Naive thymus-derived CD8-positive, alpha-beta T cell (primary cell): ENCODE results near the gene GMPPA. TPM values are rescaled to one million over a fixed set of nuclear protein-coding genes. Genes with fewer than 3 reads are reported as not detected.
A peak's percentile ranks its signal among the peaks of the same experiment; 100 is the strongest.

Source experiments
- ATAC-seq, 2 donors: fragments of 150-1000 bp; cut with Tn5 transposase in 1 of 2; sonication (Bioruptor Pico), chemical (Tn5 transposase) in 1 of 2; 1 replicate in 1 of 2; 2 replicates in 1 of 2; pipeline ENCODE4 v1.10.0; 2021; ENCODE audit warnings: mild to moderate bottlenecking in 2 of 2, moderate library complexity in 2 of 2
- POLR2A ChIA-PET: fragments of 350-600 bp; sonication (Branson Sonifier 250); formaldehyde crosslinking; loops from one replicate; lab custom pipeline; 2021; ENCODE audit warnings: antibody characterized with exemption; lab: Charles Lee
- DNase-seq, 10 donors: peaks; one replicate each; pipeline versions ENCODE4 v3.0.0 to v3.0.0-alpha.2; 2020 to 2022
- H3K27ac Mint-ChIP-seq, 10 donors: one replicate each; pipeline ENCODE4 v1.8.0; 2020 to 2022; ENCODE audit warnings: mild to moderate bottlenecking in 10 of 10, mixed read lengths in 10 of 10, moderate library complexity in 4 of 10, inconsistent platforms in 1 of 10
- H3K27me3 Mint-ChIP-seq, 5 donors: one replicate each; pipeline ENCODE4 v1.8.0; 2021 to 2022; ENCODE audit warnings: mixed read lengths in 5 of 5
- H3K36me3 Mint-ChIP-seq, 3 donors: one replicate each; pipeline ENCODE4 v1.8.0; 2020 to 2022; ENCODE audit warnings: mixed read lengths in 3 of 3, mild to moderate bottlenecking in 2 of 3, inconsistent platforms in 1 of 3
- H3K4me1 Mint-ChIP-seq, 4 donors: one replicate each; pipeline ENCODE4 v1.8.0; 2021 to 2022; ENCODE audit warnings: mixed read lengths in 4 of 4
- H3K4me3 Mint-ChIP-seq, 10 donors: one replicate each; pipeline ENCODE4 v1.8.0; 2020 to 2022; ENCODE audit warnings: mild to moderate bottlenecking in 10 of 10, mixed read lengths in 10 of 10, moderate library complexity in 6 of 10, inconsistent platforms in 1 of 10
- H3K9me3 Mint-ChIP-seq, 9 donors: one replicate each; pipeline ENCODE4 v1.8.0; 2020 to 2022; ENCODE audit warnings: mixed read lengths in 9 of 9, mild to moderate bottlenecking in 3 of 9, inconsistent platforms in 1 of 9, moderate library complexity in 1 of 9
- polyA plus RNA-seq, 3 donors: library from polyadenylated mRNA; unstranded; fragments of 300-500 nt; fragmentation: Illumina TruSeq; gene quantifications; one replicate each; pipeline ENCODE4 v1.2.3, GENCODE V29; 2021
- total RNA-seq, 8 experiments: library from RNA in 2 of 8; stranded (reverse) in 2 of 8; gene quantifications; one replicate each; pipeline ENCODE4 v1.2.3 and lab custom pipeline; 2021 to 2026

The GMPPA gene
- total and polyA plus RNA-seq, 5 experiments from 2014 or later, result 12.1 to 26.9 (median 22.0) TPM

GRCh38 chr2:219520079-219520478 lies 21.4 kb downstream of the GMPPA start:
- Mint-ChIP-seq H3K4me3 (no peak overlapping the region), H3K27ac (peak overlapping the region in 1 of 10 donors; percentile 40), H3K36me3 (peaks cover 0 to 2% (median 0%) of the 10 kb centered on the region in 3 donors), H3K4me1 (peaks cover 13 to 21% (median 19%) of the 10 kb centered on the region in 4 donors), H3K27me3 (peaks cover 45 to 97% (median 73%) of the 10 kb centered on the region in 5 donors), H3K9me3 (peaks cover 0 to 2% (median 0%) of the 10 kb centered on the region in 9 donors)
- no peak for ATAC-seq
- no peak for DNase-seq
- POLR2A ChIA-PET, result interaction anchor here (1.2 kb wide), 1 partner anchor 12 kb away, joined by 3 read pairs; no protein-coding TSS in a partner anchor

- Mint-ChIP-seq H3K9me3 (peaks cover 0 to 2% (median 0%) of the 10 kb centered on the region in 9 donors), H3K4me1 (peaks cover 13 to 21% (median 17%) of the 10 kb centered on the region in 4 donors), H3K4me3 (peak overlapping the region in 8 of 10 donors; percentile 15 to 75 (median 63)), H3K27ac (peak overlapping the region in 2 of 10 donors; percentile 13 to 50), H3K36me3 (peaks cover 0 to 5% (median 0%) of the 10 kb centered on the region in 3 donors), H3K27me3 (peaks cover 48 to 97% (median 73%) of the 10 kb centered on the region in 5 donors)
- POLR2A ChIA-PET, result interaction anchor here (1.2 kb wide), 1 partner anchor 13 kb away, joined by 3 read pairs; no protein-coding TSS in a partner anchor
- DNase-seq (no peak), ATAC-seq (peak; percentile 49 to 51)
Measured at GRCh38 chr2:219521066-219521880, 22.6 kb downstream of the GMPPA start.

DNA sequence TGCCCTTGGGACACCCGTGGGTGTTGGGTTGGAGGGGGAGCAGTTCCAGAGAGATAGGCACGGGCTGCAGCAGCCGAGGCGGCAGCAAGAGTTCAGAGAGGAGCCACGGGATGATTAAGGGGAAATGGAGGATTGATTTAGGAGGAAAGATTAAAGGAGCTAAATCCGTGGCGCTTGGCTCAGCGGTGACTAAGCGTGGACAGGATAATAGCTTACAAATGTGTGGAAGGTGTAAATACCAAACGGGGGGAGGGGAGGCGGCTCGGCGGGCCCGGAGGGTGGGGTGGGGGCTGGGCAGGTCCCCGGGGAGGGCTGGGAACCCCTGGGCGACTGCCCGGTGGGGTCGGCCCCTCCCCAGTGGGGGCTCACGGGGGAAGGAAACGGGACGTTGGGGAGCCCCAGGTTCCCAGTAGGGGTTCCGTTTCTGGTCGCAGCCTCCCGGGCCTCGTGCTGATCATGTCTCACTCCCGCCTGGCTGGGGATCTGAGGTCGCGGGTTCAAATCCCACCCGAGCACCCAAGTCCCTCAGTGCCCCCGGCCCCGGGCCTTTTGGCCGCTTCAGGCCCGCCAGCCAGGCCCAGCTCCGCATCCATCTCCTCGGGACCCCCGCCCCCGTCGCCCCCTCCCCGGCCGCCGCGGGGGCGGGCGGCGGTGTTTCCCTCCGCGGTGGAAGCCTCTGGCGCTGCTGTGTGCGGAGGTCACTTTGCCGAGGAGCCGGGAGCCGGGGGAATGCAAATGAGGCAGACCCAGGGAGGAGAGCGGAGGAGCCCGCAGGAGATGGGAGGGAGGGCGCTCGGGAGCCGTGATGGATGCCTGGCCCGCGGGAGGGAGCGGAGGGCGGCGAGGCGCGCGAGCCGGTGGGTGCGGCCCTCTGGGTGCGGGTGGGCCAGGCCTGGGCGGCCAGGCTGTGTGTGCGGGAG lies 23.7 kb downstream of the GMPPA start:
- H3K4me1 Mint-ChIP-seq, result peaks cover 13 to 21% (median 17%) of the 10 kb centered on the region in 4 donors
- DNase-seq (no peak), ATAC-seq (peak in 1 of 2 donors; percentile 68)
- H3K36me3 Mint-ChIP-seq, result peaks cover 0 to 5% (median 0%) of the 10 kb centered on the region in 3 donors
- peaks cover 50 to 97% (median 73%) of the 10 kb centered on the region in 5 donors for H3K27me3 Mint-ChIP-seq
- POLR2A ChIA-PET, result no interaction called here
- H3K27ac Mint-ChIP-seq, result no peak overlapping the region
- H3K4me3 Mint-ChIP-seq, result peak overlapping the region in 9 of 10 donors; percentile 19 to 72 (median 59)
- peaks cover 0 to 2% (median 0%) of the 10 kb centered on the region in 9 donors for H3K9me3 Mint-ChIP-seq

- POLR2A ChIA-PET, result no interaction called here
- H3K4me1 Mint-ChIP-seq, result peaks cover 13 to 21% (median 17%) of the 10 kb centered on the region in 4 donors
- peak overlapping the region in 2 of 10 donors; percentile 37 to 58 for H3K27ac Mint-ChIP-seq
- DNase-seq (no peak), ATAC-seq (peak in 1 of 2 donors; percentile 63)
- H3K4me3 Mint-ChIP-seq, result peak overlapping the region in 9 of 10 donors; percentile 24 to 66 (median 57)
- H3K9me3 Mint-ChIP-seq, result peaks cover 0 to 2% (median 0%) of the 10 kb centered on the region in 9 donors
- H3K36me3 Mint-ChIP-seq, result peaks cover 0 to 5% (median 0%) of the 10 kb centered on the region in 3 donors
- peaks cover 52 to 97% (median 69%) of the 10 kb centered on the region in 5 donors for H3K27me3 Mint-ChIP-seq
Measured at GRCh38 chr2:219523031-219523671, 24.5 kb downstream of the GMPPA start.

DNA sequence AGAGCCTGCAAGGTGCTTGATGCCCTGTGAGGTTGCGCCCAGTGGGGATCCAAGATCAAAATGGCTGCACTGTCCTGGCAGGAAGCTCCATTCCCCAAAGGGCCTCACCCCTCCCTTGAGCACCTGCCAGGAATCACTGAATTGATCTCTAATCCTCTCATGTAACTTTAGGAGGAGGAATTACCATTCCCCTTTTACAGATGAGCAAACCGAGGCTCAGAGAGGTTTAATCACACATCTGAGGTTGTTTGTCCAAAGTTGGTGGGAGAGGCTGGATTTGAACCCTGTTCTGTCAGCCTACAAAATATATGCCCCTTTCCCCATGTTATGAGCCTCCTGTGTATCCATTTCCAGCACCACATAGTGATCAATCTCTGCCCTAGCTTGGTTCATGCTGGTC lies 26.1 kb downstream of the GMPPA start:
- POLR2A ChIA-PET, result interaction anchor here (0.6 kb wide), 1 partner anchor 78 kb away, joined by 3 read pairs; no protein-coding TSS in a partner anchor
- DNase-seq, result no peak
- peaks cover 13 to 22% (median 17%) of the 10 kb centered on the region in 4 donors for H3K4me1 Mint-ChIP-seq
- H3K27ac Mint-ChIP-seq, result no peak overlapping the region
- peaks cover 53 to 97% (median 71%) of the 10 kb centered on the region in 5 donors for H3K27me3 Mint-ChIP-seq
- peaks cover 0 to 2% (median 0%) of the 10 kb centered on the region in 9 donors for H3K9me3 Mint-ChIP-seq
- no peak for ATAC-seq
- H3K36me3 Mint-ChIP-seq, result peaks cover 0 to 5% (median 0%) of the 10 kb centered on the region in 3 donors
- H3K4me3 Mint-ChIP-seq, result no peak overlapping the region

DNA sequence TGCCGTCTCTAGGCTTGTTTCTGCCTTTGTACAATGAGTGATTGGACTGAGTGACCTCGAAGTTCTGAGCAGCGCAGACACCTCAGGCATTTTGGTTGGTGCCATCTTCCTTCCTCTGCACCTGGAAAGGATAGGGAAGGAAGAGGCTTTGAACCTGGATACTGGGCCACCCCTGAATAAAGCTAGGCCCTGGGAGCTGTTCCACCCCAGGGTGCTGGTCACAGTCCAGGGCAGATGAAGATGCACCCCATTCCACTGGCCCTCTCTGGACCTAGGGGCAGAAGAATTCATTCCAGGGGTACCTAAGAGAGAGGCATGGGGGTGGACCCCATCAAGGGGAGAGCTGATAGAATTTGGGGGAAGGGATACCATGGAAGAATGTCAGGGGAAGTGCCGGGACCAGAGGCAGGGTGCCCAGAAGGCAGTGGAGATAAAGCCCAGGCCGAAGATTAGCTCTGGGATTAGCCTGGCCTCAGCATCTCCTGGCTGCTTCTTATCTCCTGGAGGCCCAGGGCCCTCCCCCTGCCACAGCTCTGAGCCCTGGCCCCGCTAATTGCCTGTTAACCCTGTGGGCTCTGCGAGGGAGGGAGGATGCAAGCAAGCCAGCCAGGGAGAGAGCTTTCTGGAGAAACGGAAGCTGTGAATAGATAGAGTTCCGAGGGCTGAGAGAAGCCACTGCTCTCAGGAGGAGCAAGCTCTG lies 27.0 kb downstream of the GMPPA start:
- Mint-ChIP-seq H3K9me3 (peaks cover 0 to 2% (median 0%) of the 10 kb centered on the region in 9 donors), H3K4me3 (no peak overlapping the region), H3K4me1 (peaks cover 13 to 29% (median 20%) of the 10 kb centered on the region in 4 donors), H3K27ac (no peak overlapping the region), H3K36me3 (peaks cover 0 to 5% (median 0%) of the 10 kb centered on the region in 3 donors), H3K27me3 (peaks cover 55 to 97% (median 73%) of the 10 kb centered on the region in 5 donors)
- DNase-seq (no peak), ATAC-seq (no peak)
- POLR2A ChIA-PET, result no interaction called here

DNA sequence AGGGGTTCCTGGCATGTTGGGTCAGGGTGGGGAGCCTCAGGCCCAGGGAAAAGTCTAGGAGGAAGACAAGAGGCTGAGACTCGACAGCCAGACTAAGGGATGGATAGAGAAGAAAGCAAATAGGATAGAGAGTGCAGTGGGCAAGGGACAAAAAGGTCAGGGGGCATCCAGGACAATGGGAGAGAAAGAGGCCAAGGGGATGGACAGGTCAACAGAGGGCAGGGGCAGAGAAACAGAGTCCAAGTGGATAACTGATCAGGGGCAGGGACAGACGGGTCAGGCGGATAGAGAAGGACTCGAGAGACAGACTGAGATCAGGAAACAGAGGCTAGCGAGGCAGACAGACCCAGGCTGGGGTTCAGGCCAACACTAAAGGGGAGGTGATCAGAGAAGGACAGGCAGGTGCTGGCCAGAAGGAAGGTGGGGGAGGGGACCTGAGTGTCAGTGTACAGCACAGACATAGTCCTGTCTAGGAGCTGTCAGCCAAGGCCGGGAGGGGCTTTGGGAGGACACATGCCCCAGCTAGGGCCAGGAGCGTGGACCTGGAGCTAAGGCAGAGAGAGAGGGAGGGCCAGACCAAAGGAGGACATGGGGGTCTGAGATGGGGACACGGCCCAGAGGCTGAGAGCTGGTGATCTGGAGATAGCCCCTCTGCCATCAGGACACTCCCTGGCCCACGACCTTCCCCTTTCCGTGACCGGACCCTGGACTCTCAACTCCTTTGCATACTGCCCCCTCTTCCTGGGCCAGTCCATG lies 27.8 kb downstream of the GMPPA start:
- peaks cover 0 to 2% (median 0%) of the 10 kb centered on the region in 9 donors for H3K9me3 Mint-ChIP-seq
- no peak overlapping the region for H3K27ac Mint-ChIP-seq
- ATAC-seq (no peak), DNase-seq (no peak)
- H3K4me3 Mint-ChIP-seq, result no peak overlapping the region
- H3K4me1 Mint-ChIP-seq, result peaks cover 13 to 24% (median 16%) of the 10 kb centered on the region in 4 donors
- POLR2A ChIA-PET, result no interaction called here
- peaks cover 59 to 97% (median 76%) of the 10 kb centered on the region in 5 donors for H3K27me3 Mint-ChIP-seq
- H3K36me3 Mint-ChIP-seq, result peaks cover 0 to 5% (median 0%) of the 10 kb centered on the region in 3 donors

GRCh38 chr2:219527076-219527394 lies 28.3 kb downstream of the GMPPA start:
- Mint-ChIP-seq H3K9me3 (no peaks in the 10 kb centered on the region), H3K4me3 (no peak overlapping the region), H3K27ac (no peak overlapping the region), H3K4me1 (peaks cover 8 to 19% (median 11%) of the 10 kb centered on the region in 4 donors), H3K27me3 (peaks cover 54 to 95% (median 74%) of the 10 kb centered on the region in 5 donors), H3K36me3 (peaks cover 0 to 3% (median 0%) of the 10 kb centered on the region in 3 donors)
- POLR2A ChIA-PET, result no interaction called here
- ATAC-seq (no peak), DNase-seq (no peak)

DNA sequence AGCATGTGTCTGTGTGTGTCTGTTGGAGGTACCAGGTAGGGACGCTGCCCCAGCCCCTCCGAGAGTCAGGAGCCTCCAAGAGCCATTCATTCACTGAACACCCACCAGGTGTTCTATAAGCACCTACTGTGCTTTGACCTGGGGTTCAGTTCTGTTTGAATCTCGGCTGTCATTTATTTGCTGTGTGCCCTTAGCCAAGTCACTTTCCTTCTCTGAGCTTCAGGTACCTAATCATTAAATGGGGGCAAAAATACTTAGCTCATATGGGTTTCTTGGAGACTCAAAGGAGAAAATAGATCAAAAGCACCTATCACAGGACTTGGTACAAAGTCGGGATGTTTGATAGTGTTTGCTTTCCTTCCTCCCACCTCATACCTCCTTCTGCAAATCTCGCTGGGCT lies 28.8 kb downstream of the GMPPA start:
- no peak for ATAC-seq
- no peak overlapping the region for H3K27ac Mint-ChIP-seq
- H3K4me3 Mint-ChIP-seq, result no peak overlapping the region
- POLR2A ChIA-PET, result no interaction called here
- H3K36me3 Mint-ChIP-seq, result peaks cover 0 to 3% (median 0%) of the 10 kb centered on the region in 3 donors
- peaks cover 54 to 95% (median 72%) of the 10 kb centered on the region in 5 donors for H3K27me3 Mint-ChIP-seq
- no peaks in the 10 kb centered on the region for H3K9me3 Mint-ChIP-seq
- peaks cover 7 to 16% (median 10%) of the 10 kb centered on the region in 4 donors for H3K4me1 Mint-ChIP-seq
- DNase-seq, result no peak

- Mint-ChIP-seq H3K9me3 (no peaks in the 10 kb centered on the region), H3K27ac (peak overlapping the region in 1 of 10 donors; percentile 50), H3K27me3 (peaks cover 44 to 83% (median 58%) of the 10 kb centered on the region in 5 donors)
Measured at GRCh38 chr2:219530048-219530963, 31.6 kb downstream of the GMPPA start.

More at GRCh38 chr2:219530048-219530963, 31.6 kb downstream of the GMPPA start:
- peak; percentile 70 to 90 (median 84) for DNase-seq
- ATAC-seq, result peak; percentile 96 to 99
- peaks cover 0 to 3% (median 0%) of the 10 kb centered on the region in 3 donors for H3K36me3 Mint-ChIP-seq
- peaks cover 0 to 8% (median 5%) of the 10 kb centered on the region in 4 donors for H3K4me1 Mint-ChIP-seq
- POLR2A ChIA-PET, result no interaction called here
- no peak overlapping the region for H3K4me3 Mint-ChIP-seq
